ENCODE measurements around the gene HEATR5B.

DNA sequence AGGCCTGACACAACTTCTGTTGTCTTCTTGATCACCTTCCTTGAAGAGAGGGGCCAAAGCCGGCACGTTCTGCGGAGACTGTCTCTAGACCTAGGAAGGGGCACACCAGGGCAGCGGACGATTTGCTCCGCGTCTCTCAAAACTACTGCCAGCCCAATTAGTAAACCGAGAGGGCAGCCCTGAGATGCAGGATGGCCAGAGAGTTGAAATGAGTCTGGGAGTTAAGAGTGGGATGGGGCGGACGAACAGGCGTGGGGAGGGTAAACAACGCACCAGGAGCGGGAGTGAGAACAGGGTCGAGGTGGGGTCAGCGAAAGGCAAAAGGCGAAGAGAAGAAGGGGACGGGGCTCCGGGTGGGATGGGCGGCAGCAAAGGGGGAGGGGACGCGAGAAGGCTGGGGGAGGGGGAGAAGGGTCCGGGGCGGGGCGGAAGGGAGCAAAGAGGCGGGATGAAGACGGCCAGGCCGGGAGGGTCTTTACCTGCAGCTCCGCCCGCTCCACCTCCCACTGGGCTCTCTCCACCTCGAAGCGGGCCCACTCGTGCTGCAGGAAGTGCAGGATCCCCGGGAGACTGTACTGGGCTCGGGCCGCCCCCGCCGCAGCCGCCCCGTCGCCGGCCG is 118.3 kb downstream of the HEATR5B start:
- TF ChIP-seq POLR2A (IDR thresholded peaks at IDR 0.05; ENCODE audit: control extremely low read depth in 1 of 2, low read depth in 2 of 2, low read length in 2 of 2) (no peak; a peak in 1 of 3 replicates), BACH1 (IDR thresholded peaks at IDR 0.05; ENCODE audit: low read length) (no peak), EZH2 (IDR thresholded peaks at IDR 0.05; ENCODE audit: low read depth, low read length, severe bottlenecking) (no peak), SP1 (IDR thresholded peaks at IDR 0.05; ENCODE audit: low read depth, low read length) (no peak), GTF2F1 (IDR thresholded peaks at IDR 0.05; ENCODE audit: borderline replicate concordance, low read depth, low read length) (no peak), HDAC2 (IDR thresholded peaks at IDR 0.05; ENCODE audit: borderline replicate concordance in 1 of 2, low read depth in 2 of 2, low read length in 2 of 2) (0 out of 4 replicates have a peak, but pooled peaks of 1 of the 2 experiments have one; percentile 59)
- TF ChIP-seq, protein P1, sequence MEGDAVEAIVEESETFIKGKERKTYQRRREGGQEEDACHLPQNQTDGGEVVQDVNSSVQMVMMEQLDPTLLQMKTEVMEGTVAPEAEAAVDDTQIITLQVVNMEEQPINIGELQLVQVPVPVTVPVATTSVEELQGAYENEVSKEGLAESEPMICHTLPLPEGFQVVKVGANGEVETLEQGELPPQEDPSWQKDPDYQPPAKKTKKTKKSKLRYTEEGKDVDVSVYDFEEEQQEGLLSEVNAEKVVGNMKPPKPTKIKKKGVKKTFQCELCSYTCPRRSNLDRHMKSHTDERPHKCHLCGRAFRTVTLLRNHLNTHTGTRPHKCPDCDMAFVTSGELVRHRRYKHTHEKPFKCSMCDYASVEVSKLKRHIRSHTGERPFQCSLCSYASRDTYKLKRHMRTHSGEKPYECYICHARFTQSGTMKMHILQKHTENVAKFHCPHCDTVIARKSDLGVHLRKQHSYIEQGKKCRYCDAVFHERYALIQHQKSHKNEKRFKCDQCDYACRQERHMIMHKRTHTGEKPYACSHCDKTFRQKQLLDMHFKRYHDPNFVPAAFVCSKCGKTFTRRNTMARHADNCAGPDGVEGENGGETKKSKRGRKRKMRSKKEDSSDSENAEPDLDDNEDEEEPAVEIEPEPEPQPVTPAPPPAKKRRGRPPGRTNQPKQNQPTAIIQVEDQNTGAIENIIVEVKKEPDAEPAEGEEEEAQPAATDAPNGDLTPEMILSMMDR (IDR thresholded peaks at IDR 0.05; ENCODE audit: control extremely low read depth in 1 of 3, insufficient read depth in 1 of 3, low read depth in 1 of 3, low read length in 3 of 3), result no peak
- TF ChIP-seq, protein P2, sequence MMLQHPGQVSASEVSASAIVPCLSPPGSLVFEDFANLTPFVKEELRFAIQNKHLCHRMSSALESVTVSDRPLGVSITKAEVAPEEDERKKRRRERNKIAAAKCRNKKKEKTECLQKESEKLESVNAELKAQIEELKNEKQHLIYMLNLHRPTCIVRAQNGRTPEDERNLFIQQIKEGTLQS (IDR thresholded peaks at IDR 0.05; ENCODE audit: insufficient read depth, low read depth, low read length), result no peak

All from H1 (cell line).